Right lung (tissue), 10 donors: ENCODE measurements around the gene NRCAM. TPM values are rescaled to one million over a fixed set of nuclear protein-coding genes. Genes with fewer than 3 reads are reported as not detected.
"Not testable (repeated sequence)": the region's sequence is repeated elsewhere in the genome, so short reads cannot be mapped to it uniquely, and the experiment has no call there.

Experiments
- DNase-seq, 2 donors: peaks; one replicate each; pipeline ENCODE4 v3.0.0-alpha.2; 2013
- long read RNA-seq, 8 donors: transcript quantifications; one replicate each; lab custom pipeline, GENCODE V29; 2026
- polyA plus RNA-seq, 5 donors: library from polyadenylated mRNA; unstranded; fragments of 120-200 nt; gene quantifications; one replicate each; pipeline versions ENCODE4 v1.2.1 to v1.2.3, GENCODE V29; 2013; ENCODE audit warnings: inconsistent platforms in 1 of 5, low replicate concordance in 1 of 5; ENCODE audit not compliant: insufficient read length in 5 of 5, insufficient read depth in 1 of 5

NRCAM gene
- polyA plus RNA-seq: 10 to 100 TPM; 12.3 to 34.9 (median 15.9) TPM
- long read RNA-seq, donor 1: 0 reads
- long read RNA-seq, donor 2: 0 reads
- long read RNA-seq, donor 3, full-length matches to known transcripts: 1 of 12 reads
- long read RNA-seq, donor 3, partial matches to known transcripts: 11 of 12 reads
- long read RNA-seq, donor 3, other reads (novel, unspliced or antisense): 0 of 12 reads
- long read RNA-seq, donor 4: 0 reads
- long read RNA-seq, donor 5: 0 reads
- long read RNA-seq, donor 6, full-length matches to known transcripts: 1 of 1 reads
- long read RNA-seq, donor 6, partial matches to known transcripts: 0 of 1 reads
- long read RNA-seq, donor 6, other reads (novel, unspliced or antisense): 0 of 1 reads
- long read RNA-seq, donor 7, partial matches to known transcripts: 6 of 6 reads
- long read RNA-seq, donor 7, other reads (novel, unspliced or antisense): 0 of 6 reads
- long read RNA-seq, donor 8: 0 reads

GRCh38 chr7:108455998-108456677 lies at the start of gene NRCAM:
Gene NRCAM, minus strand, starts transcription at chr7:108456436. Its CDS starts 216,372 bp downstream, at chr7:108240064.
- DNase-seq: peak; percentile 58 to 68

GRCh38 chr7:108504576-108504975 lies 48.3 kb upstream of the NRCAM start:
- DNase-seq: not testable (repeated sequence)

DNA sequence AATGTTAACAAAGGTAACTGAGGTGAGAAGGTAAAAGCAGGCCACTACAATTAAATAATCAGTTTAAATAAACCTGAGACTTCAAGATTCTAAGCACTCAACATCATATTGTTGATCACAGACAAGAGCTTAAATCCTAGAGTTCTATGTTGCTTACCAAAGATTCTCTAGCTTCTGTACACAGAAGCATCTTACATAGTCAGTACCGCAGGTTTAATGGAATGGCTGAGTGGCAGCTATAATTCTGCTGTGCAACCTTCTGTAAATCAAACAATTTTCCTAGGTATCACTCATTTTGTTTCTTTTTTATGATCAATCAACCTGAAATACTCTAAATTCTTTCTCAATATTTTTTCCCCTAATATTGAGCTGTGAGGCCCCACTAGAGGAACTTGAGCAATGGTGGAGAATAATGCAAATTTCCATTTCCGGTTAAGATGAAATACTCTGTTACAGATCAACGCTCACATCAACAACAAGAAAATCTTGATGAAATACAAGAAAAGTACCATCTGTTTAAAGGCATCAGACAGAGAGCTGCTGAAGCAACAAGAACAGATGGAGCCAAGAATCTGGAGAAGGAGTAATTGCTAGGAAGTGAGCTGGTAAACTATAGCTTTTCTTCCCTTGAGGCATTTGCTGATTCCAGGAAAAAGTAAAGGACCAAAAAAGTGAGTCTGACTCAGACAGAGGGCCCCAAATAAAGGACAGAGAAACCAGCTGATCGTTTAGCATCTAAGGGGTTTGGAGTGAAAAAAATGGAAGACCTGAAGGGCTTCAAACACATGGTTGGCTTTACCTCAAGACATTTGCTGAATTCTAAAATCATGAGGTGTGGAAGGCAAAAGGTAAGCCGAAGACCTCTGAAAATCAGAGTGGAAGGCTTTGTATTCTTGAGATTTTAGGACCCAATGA lies 47.1 kb upstream of the NRCAM start:
- DNase-seq: peak; percentile 27 to 28

GRCh38 chr7:108499566-108499965 lies 43.3 kb upstream of the NRCAM start:
- DNase-seq: no peak

DNA sequence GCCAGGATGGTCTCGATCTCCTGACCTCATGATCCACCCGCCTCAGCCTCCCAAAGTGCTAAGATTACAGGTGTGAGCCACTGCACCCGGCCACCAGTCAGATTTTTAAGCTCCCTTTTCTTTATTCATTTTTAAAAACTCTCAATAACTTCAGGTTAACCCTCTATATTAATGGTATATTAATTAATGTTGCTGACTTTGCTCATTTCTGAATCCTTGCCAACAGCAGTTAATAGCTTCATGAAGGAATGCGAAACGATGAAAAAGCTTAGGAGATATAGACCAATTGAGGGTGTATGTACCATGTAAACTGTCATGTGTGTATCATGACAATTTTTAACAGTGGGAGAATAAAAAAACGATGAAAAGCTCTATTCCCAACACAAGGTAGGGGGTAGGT lies 42.2 kb upstream of the NRCAM start:
- DNase-seq: no peak

DNA sequence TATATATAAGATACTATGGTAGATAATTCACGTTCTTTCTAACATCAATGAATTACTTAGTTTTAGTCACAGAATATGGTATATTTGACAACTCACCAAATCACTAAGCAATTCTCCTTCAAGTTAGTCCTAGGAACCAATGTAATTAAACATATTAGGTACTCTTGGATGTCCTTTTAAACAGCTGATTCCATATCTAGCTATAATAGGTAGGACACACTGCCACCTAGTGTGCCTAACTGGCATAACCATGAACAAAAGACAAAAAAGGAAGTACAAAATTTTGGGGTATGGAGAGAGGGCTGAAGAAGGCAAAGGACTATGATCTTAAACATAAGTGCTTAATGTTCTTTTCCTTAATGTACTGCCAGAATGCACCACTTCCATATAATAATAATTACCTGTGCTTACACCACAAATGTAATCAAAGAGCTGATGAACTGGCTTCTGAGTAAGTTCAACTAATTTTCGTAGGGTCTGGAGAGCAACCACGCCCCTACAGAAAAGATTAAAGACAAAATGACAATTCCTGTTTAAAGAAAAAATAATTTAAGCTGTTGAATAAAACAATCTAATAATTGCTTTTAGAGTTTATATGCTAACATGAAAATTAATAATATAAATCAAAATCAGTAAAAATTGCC lies 41.0 kb upstream of the NRCAM start:
- DNase-seq: peak in 1 of 2 donors; percentile 40

GRCh38 chr7:108492742-108493141 lies 36.5 kb upstream of the NRCAM start:
- no peak for DNase-seq

DNA sequence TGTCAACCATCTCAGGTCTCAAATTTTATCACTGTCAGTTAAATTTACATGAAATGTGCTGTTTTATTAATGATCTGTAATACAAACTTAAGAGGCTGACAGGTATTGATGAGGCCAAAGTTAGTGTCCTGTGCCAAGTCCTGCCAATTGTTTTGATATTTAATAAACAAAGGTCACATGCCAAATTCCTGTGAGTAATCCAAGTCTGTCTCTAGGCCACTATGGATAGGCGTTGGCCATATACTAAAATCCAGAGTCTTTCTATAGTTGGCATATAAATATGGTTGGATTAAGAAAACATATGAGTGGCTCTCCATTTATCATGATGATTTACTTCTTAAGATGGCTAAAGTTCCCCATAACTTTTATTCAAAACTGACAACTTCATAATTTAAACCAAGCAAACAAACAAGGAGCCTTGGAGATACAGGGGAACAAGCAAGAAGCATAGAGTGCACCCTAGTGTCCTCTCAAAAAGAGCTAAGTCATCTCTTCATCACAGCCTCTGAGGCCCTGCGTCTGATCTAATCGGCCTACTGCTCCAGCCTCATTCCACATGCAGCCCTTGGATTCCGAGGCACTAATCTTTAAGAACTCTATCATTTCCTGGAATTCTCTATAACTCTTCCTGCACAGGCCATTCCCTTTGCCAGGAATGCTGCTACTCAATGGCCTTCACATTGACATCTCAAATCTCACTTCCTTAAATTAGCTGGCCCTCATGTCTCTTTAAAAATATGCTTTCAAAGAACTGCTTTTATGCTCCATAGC lies 32.7 kb upstream of the NRCAM start:
- no peak for DNase-seq

GRCh38 chr7:108487646-108488045 lies 31.4 kb upstream of the NRCAM start:
- DNase-seq: no peak

DNA sequence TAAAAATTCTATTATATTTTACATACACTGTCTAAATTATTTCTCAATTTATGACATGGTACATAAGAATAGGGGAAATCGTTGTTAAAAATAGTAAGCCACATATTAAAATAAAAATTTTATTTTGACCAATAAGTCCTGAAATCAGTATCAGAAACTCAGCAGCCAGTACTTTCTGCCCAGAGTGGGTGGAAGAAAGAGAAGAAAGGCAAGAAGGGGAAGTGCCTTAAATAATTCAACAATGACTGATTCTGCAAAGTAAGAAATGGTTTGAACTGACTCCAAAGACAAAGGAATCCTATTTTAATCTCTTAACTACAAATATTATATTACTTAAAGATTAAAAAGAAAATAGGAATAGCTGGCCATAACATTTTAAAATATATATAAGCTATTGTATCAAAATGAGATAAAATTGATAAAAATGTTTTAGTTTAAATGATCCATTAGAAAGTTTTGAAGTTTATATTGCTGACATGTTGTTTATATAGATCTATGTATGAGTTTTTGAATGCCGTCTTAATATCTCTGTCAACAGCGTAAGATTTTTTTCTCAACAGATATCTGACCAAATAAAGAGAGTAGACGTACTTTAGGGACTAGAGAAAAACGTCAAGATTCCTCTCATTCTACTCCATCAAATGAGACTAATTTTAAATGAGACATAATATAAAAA lies 30.2 kb upstream of the NRCAM start:
- DNase-seq: no peak

DNA sequence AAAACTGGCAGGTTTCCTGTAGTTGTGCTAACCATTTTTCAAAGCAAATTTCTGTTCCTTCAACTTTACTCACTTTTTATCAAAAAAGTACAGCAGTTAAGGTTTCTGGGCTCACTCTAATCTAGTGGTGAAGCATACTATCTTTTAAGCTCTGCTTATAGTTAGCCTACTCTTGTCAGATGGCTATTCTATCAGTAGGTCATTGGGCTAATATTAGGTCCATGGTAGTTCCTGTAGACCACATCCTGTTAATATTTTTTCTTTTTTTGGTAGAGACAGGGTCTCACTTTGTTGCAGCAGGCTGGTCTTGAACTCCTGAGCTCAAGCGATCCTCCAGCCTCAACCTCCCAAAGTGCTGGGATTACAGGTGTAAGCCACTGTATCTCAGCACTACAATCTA lies 27.9 kb upstream of the NRCAM start:
- no peak for DNase-seq

GRCh38 chr7:108480311-108480710 lies 24.1 kb upstream of the NRCAM start:
- no peak for DNase-seq

GRCh38 chr7:108479751-108480150 lies 23.5 kb upstream of the NRCAM start:
- no peak for DNase-seq

GRCh38 chr7:108479118-108479517 lies 22.9 kb upstream of the NRCAM start:
- no peak for DNase-seq

DNA sequence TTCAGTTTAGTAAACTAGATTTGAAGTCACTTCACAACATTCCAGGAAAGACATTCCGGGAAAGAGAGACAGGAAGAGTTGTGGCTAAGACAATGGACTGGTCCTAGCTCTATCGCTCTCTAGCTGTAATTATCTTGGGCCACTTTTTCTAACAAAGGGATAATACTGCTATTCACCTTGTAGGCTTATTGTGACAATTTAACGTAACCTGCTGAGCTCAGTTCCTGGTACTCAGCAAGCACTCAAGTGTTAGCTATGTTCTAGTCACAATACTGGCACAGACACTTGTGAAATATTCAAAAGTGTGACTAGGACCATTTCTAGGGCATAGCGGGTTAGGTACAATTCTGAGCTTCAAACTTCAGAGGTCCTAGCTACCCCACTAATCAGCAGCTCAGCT lies 12.0 kb upstream of the NRCAM start:
- DNase-seq: no peak

DNA sequence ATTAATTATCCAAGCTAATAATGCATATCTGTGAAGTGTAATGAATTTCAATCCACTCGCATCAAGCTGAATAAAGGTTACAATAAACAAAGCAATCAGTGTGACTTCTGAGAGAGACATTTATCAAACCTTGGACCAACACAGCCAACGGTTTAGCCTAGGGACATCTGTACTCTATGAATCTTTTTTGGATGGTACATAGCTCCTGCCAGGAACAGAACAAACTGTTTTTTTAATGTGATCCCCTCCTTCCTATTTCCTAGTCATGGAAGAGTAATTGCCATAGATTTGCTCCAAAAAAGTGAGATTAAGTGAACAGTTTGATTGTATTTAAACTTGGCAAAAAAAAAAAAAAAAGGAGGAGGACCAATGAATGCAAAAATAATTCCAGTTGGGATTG lies 11.2 kb upstream of the NRCAM start:
- DNase-seq: no peak

DNA sequence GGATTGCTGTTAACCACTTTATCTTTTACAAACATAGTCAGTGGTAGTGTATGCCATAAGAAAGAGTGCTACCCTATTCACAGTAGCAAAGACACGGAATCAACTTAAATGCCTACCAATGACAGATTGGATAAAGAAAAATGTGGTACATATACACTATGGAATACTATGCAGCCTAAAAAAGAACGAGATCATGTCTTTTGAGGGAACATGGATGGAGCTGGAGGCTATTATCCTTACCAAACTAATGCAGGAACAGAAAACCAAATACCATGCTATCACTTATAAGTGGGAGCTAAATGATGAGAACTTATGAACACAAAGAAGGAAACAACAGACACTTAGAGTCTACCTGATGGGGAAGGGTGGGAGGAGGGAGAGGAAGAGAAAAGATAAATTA lies 10.1 kb upstream of the NRCAM start:
- not testable (repeated sequence) for DNase-seq

DNA sequence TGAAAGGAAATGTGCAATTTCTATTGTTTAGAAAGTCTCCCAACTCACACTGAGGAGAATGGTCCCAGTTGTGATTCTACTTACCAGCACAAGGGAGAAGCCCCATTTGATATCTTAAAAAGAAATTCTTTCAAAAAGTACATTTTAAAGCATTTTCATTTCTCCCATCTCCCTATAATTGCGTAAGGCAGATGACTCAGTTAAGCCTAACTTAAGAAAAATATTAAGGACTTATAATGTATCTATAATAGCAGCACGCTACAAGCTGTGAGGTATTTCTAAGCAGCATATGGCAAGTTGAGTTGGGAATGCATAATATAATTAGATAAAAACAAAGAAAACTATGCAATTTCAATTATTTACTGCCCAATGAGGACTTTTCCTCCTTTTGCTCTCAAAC lies 8.5 kb upstream of the NRCAM start:
- no peak for DNase-seq

- DNase-seq: no peak
Measured at GRCh38 chr7:108463613-108464012, 7.4 kb upstream of the NRCAM start.

GRCh38 chr7:108461840-108462239 lies 5.6 kb upstream of the NRCAM start:
- no peak for DNase-seq
